CD4-positive, alpha-beta T cell treated with Interleukin-17A for 4 hours (primary cell): ENCODE measurements around the gene TOP2A.

Experiments
- DNase-seq: peaks from one replicate; pipeline ENCODE4 v3.0.0-alpha.2; 2020; ENCODE audit warnings: mixed read lengths

Gene TOP2A

GRCh38 chr17:40344421-40345160, 73.1 kb downstream of the TOP2A start:
- DNase-seq = no peak

GRCh38 chr17:40343219-40344119, 74.2 kb downstream of the TOP2A start:
- no peak for DNase-seq

GRCh38 chr17:40342504-40343218, 75.0 kb downstream of the TOP2A start:
- DNase-seq = no peak

- peak; percentile 61 for DNase-seq
Measured at GRCh38 chr17:40341808-40342503, 75.7 kb downstream of the TOP2A start.

GRCh38 chr17:40340880-40341807, 76.6 kb downstream of the TOP2A start:
- peak; percentile 90 for DNase-seq

GRCh38 chr17:40340327-40340726, 77.4 kb downstream of the TOP2A start:
- no peak for DNase-seq

GRCh38 chr17:40338941-40339649, 78.6 kb downstream of the TOP2A start:
- no peak for DNase-seq
